Measurements from ENCODE around the gene PLEKHA6. TPM values are rescaled to one million over a fixed set of nuclear protein-coding genes. Genes with fewer than 3 reads are reported as not detected.

Gene PLEKHA6
- total RNA-seq, 1 experiment from 2014 or later, result 5.5 TPM

- Histone ChIP-seq H3K27ac (ENCODE audit: low read length) (no peak overlapping the region), H3K9me3 (ENCODE audit: control insufficient read depth, insufficient read depth, low read depth, low read length) (no peaks in the 10 kb centered on the region), H3K4me1 (ENCODE audit: control insufficient read depth, insufficient read depth, low read length) (no peaks in the 10 kb centered on the region), H3K36me3 (ENCODE audit: control insufficient read depth, insufficient read depth, low read length) (no peaks in the 10 kb centered on the region), H3K27me3 (ENCODE audit: control insufficient read depth, insufficient read depth, low read length) (peaks cover 5% of the 10 kb centered on the region), H3K4me3 (ENCODE audit: low read depth in 2 of 2, low read length in 2 of 2) (no peak overlapping the region)
- ChIA-PET CTCF (no interaction called here), POLR2A (no interaction called here)
- ATAC-seq (no peak), DNase-seq (ENCODE audit: low read depth, low spot score) (no peak)
- BruUV-seq (replicated peaks), result no TSS peak
- TF ChIP-seq TCF7L2 (IDR thresholded peaks at IDR 0.05; ENCODE audit: low read depth, low read length) (no peak), POLR2AphosphoS5 (IDR thresholded peaks at IDR 0.05; ENCODE audit: low read depth, low read length) (no peak), CTCF (IDR thresholded peaks at IDR 0.05) (no peak), REST (IDR thresholded peaks at IDR 0.05; ENCODE audit: insufficient read depth in 1 of 2, low read depth in 2 of 2, low read length in 1 of 2) (no peak)
- intact Hi-C loops (cut with micrococcal nuclease; ENCODE audit: unreplicated experiment) (no loop called here), in situ Hi-C loops (cut with HindIII; ENCODE audit: low pct_unique_long_range_greater_than_20kb, low sequenced_read_pairs) (no loop called here)
Measured at GRCh38 chr1:204275695-204276370, 83.9 kb downstream of the PLEKHA6 start.

- Histone ChIP-seq H3K4me1 (ENCODE audit: control insufficient read depth, insufficient read depth, low read length) (no peaks in the 10 kb centered on the region), H3K4me3 (ENCODE audit: low read depth in 2 of 2, low read length in 2 of 2) (no peak overlapping the region), H3K36me3 (ENCODE audit: control insufficient read depth, insufficient read depth, low read length) (no peaks in the 10 kb centered on the region), H3K27ac (ENCODE audit: low read length) (no peak overlapping the region), H3K9me3 (ENCODE audit: control insufficient read depth, insufficient read depth, low read depth, low read length) (no peaks in the 10 kb centered on the region), H3K27me3 (ENCODE audit: control insufficient read depth, insufficient read depth, low read length) (peaks cover 5% of the 10 kb centered on the region)
- in situ Hi-C loops (cut with HindIII; ENCODE audit: low pct_unique_long_range_greater_than_20kb, low sequenced_read_pairs), result no loop called here
- ChIA-PET POLR2A (no interaction called here), CTCF (no interaction called here)
- no TSS peak for BruUV-seq (replicated peaks)
- DNase-seq (ENCODE audit: low read depth, low spot score) (no peak), ATAC-seq (no peak)
- intact Hi-C loops (cut with micrococcal nuclease; ENCODE audit: unreplicated experiment), result no loop called here
- TF ChIP-seq POLR2AphosphoS5 (IDR thresholded peaks at IDR 0.05; ENCODE audit: low read depth, low read length), result no peak
- TF ChIP-seq SIN3A (IDR thresholded peaks at IDR 0.05; ENCODE audit: borderline replicate concordance, insufficient read depth, low read depth, low read length), result no peak
- no peak for TF ChIP-seq CTCF (IDR thresholded peaks at IDR 0.05)
- no peak for TF ChIP-seq REST (IDR thresholded peaks at IDR 0.05; ENCODE audit: insufficient read depth in 1 of 2, low read depth in 2 of 2, low read length in 1 of 2)
- no peak for TF ChIP-seq TCF7L2 (IDR thresholded peaks at IDR 0.05; ENCODE audit: low read depth, low read length)
Measured at GRCh38 chr1:204274446-204274845, 85.3 kb downstream of the PLEKHA6 start.

All from Panc1 (cell line).